HG03175 (cell line): Measurements from ENCODE around the gene PARVB.

Source experiments
- ATAC-seq: cut with Tn5 transposase; IDR thresholded peaks from one replicate; pipeline ENCODE4 v1.9.1; 2021; ENCODE audit warnings: mild to moderate bottlenecking, moderate library complexity; ENCODE audit not compliant: unreplicated experiment

PARVB gene

DNA sequence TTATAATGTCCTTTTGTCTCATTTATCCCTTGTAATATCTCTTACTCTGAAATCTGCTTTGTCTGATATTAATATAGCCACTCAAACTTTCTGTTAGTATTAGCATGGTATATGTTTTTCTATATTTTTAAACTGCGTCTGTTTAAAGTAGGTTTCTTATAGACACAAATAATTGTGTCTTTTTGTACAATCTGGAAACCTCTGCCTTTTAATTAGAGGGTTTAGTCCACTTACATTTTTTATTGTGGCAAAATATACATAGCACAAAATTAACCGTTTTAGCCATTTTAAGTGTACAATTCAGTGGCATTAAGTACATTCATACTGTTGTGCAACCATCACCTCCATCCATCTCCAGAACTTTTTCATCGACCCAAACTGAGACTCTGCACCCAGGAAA lies 185.2 kb downstream of the PARVB start:
- no peak for ATAC-seq

DNA sequence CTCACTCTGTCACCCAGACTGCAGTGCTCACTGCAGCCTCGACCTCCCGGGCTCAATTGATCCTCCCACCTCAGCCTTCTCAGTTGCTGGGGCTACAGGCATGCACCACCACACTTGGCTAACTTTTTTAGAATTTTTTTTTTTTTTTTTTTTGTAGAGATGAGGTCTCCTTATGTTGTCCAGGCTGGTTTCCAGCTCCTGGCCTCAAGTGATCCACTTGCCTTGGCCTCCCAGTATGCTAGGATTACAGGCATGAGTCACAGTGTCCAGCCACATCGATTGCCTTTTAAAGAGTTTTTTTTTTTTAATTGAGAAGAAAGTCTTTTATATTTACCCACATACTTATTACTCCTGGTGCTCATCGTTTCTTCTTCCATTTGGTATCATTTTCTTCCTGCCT lies 186.6 kb downstream of the PARVB start:
- no peak for ATAC-seq

DNA sequence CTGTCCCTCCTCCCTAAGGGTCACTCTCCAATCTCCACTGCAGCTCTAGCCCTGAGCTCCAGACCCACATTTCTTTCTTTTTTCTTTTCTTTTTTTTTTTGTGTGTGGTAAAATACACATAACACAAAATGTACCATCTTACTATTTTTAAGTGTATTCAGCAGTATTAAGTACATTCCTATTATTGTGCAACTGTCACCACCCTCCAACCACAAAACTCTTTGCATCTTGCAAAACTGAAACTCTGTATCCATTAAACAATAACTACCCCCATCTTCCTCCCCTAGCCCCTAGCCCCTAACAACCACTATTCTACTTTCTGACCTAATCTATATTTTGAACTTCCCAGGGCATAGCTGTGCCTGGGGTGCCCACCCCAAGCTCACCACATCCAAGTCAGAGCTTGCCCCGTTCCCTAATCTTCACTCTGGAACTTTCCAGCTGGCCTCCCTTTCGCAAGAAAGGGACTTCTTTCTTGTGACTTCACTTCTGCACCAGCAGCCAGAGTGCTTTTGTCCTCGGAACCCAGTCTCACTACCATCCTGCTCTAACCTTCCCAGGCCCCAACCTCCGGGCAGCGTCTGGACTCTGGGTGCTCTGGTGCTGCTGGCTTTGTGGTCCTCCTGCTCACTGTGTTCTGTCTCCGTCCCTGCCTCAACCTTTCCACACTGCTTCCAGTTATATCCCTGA lies 187.3 kb downstream of the PARVB start:
- ATAC-seq, result no peak

DNA sequence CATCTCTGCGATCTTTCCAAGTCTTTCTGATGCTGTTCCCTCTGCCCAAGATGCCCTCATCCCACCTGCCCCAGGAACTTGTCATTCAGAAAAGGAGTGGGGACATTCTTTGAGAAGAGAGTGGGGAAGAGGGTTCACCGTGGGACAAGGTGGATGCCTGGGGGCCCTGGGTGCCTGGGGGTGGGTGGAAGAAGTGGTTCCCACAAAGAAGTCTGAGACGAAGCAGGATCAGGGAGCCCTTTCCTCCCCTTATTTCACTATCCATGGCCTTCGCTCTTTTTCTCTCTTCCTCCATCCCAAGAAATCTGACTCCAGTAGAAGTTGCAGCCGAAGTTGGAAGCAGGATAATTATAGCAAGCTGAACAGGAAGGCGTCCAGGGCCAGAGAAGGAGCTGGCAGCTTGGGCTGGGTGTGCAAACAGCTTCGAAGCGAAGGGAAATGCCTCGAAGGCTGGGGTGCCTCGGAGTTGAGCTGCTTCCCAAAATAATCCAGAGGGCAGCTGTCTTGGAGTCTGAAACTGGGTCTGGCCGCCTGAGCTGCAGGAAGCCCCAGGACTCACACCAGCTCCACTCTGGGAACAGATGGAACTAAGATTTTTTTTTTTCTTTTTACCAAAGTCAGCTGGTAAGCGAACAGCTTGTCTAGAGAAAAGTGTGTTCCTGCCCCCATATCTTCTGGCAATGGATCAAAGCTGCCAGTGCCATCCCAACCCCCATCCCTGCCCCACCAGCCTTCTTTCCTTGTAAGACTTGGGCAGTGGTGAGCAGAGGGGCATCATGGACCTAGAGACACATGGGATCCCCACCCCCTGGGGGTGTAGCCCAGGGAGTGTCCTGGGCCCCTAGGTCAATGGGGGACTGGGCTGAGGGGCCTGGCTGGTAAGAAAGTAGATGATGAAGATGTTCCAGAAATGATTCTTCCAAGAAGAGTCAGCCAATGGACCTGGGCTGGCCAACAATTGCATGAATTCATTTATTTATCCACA lies 188.1 kb downstream of the PARVB start:
- no peak for ATAC-seq

DNA sequence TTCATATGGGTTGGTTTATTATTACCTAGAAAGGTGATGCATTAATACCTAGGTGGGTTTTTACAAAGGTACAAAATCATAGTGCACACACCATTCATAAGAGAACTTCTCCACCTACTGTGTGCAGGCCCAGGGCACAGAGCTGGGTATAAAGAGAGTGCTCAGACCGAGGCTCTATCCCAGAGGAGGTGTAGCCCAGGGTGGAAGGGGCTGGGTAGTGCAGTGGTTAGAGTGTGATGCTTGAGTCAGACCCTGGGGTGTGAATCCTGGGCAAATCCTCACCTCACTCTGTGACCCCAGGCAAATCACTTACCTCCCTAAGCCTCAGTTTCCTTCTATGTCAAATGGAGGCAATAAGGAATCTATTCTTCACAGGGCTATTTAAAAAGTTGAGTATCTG lies 188.8 kb downstream of the PARVB start:
- no peak for ATAC-seq

DNA sequence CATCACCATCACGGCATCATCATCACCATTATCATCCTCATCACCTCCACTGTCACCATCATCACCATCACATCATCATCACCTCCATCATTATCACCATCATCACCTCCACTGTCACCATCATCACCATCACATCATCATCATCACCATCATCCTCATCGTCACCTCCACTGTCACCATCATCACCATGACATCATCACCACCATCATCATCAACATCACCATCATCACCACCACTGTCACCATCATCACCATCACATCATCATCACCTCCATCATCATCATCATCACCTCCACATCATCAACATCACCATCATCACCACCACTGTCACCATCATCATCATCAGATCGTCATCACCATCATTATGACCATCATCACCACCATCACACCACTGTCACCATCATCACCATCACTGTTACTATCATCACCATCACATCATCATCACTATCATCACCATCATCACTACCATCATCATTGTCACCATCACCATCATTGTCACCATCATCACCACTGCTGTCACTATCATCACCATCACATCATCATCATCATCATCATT lies 189.5 kb downstream of the PARVB start:
- no peak for ATAC-seq

DNA sequence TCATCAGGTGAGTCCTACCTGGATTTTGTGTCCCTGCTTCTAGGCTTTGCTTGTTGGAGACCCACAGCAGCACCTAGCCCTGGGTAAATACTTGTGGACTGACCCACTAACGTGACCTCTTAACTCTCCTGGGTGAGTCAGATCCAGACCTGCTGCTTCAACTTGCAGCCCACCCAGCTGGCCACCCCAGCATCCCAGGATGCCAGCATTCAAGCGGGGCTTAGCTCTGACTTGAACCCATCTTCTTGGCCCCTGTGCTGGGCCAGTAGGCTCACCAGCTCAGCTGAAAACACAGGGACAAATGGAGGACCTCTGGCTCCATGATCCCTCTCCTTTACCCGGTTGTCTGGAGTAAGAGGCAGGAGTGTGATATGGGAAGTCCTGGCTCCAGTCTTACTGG lies 190.1 kb downstream of the PARVB start:
- ATAC-seq, result no peak

DNA sequence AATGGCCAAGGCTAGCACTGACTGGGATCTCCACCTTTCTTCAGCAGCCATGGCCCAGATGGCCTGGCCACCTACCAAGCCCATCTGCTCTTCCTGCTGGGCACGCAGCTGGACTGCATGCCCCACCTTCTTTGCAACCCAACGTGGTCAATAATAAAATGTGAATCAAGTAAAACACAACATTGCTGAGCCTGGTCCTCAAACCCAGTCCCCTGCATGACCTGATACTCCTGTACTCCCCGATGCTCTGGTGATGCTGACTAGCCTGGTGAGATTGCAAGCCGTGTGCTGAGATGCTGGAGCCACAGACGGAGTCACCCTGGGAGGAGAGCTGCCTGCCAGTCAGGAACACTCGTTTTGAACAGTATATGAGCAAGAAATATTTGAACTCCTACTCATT lies 190.7 kb downstream of the PARVB start:
- no peak for ATAC-seq

DNA sequence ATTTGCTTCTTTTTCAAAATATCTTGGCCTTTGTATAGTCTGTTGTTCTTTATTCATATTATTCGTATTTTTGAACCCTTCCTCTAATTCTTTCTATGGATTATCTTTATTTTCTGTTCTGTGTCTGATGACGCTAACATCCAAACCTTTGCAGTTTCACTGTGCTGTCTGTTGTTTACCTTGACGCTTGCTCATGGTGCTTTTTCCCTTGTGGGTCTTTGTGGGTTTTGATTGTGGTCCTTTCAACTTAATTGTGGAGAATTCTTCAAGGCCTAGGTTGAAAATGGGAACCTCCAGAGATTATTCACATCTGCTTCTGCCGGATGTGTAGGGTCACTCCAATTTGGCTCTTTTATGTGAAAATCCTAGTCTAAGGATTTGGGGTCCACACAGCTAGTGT lies 191.2 kb downstream of the PARVB start:
- ATAC-seq, result no peak

DNA sequence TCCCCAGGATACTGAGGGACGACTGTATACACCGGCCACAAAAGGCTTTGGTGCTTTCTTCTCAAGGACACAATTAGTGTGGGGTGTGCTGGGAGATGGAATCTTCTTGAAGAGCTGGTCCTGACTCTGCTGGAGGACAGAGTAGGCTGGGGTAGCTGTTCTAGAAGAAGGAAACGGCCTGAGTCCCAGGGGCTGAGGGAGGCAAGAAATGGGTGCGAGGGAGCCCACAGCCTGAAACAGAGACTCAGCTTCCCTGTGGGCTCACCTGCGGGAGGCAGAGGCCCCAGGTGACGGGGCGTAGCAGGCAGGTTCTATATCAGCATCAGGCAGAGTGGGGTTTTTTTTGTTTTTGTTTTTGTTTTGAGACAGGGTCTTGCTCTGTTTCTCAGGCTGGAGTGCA lies 193.2 kb downstream of the PARVB start:
- no peak for ATAC-seq

DNA sequence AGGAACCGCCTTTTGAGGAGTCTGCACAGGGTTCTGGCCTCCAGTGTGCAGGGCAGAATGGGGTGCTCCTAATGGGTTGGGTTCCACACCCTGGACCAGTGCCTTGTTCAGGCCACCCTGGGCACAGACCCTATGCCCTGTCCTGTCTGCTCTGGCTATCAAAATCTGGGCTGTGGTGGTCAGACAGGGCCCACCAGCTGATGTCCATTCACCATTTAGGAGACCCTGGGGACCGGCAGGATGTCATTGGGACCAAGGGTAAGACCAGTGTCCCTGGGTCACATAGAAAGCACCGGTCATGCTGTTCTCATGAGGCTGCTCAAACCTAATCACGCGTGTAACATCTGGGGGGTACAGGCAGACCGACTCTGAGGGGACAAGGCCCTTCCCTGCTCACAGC lies 194.0 kb downstream of the PARVB start:
- no peak for ATAC-seq

DNA sequence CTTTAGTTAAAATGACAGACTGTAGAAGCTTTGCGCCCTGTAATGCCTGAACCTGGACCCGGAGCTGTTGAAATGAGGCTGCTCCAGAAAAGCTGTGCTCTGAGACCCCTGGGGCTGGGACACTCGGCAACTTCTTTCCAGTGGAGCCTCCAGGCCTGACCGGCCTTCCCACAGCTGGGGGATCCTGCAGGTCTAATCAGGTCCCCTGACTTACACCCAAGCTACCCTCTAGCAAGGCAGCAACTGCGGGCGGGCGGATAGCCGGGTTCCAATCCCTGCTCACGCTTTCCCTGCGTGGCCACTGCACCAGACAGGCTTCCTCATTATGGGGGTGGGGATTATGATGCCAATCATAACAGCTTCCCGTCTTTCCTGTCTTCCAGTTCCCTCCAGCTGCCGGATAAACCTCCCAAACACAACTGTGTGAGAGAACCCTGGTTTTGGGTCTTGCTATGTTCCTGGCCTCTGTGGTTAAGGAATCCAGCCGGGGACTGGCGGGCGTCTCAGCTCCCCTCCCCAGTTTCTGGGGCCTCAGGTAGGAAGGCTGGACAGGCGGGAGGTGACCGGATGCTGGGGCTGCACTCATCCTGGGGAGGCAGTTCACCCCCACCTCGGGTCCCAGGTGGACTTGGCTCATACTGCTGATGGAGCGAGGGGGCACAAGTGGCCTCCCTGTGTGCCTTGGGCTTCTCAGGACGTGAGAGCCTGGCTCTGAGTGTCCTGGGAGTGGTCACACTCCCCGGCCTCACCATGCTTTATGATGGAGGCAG lies 195.2 kb downstream of the PARVB start:
- ATAC-seq, result no peak

DNA sequence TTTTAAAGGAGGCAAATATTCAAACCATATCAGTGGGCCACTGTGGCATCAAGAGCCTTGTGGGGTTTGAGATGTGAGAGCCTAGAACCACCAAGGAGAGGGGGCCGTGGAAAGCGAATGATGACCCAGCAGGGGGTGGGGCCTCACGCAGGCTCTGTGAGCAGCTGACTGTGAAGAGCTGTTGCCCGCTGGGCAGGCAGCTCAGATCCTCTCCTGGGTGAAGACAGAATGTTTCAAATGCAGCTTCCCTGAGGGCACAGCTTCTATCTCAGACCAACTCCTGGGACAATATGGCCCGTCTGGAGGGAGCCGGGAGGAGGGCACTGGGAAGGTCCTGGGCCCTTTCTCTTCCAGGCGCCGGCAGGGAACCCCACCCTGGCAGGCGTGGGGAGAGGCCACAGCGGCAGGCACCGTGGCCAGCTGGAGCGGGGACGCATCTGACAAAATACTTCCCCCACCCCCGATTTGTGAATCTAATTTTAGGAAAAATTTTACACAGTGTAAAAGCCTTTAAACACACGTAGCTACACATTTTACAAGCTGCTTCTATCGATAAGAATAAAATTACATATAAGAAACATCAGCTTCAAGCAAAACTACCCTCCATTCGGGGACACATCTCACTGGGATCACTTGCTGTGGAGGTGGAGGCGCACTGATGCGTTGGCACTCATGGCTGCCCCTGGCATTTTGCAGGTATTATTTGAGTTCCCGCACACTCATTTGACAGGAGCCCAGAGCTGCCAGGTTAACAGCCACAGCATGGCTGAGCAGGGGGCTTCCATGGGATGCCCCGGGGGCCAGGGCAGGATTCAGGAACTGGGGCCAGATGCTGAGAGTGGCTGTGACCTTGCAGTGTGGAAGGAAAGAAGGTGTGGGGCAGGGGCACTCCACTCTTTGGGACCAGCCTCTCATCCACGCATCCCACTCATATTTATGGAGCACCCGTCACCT lies 196.9 kb downstream of the PARVB start:
- no peak for ATAC-seq

DNA sequence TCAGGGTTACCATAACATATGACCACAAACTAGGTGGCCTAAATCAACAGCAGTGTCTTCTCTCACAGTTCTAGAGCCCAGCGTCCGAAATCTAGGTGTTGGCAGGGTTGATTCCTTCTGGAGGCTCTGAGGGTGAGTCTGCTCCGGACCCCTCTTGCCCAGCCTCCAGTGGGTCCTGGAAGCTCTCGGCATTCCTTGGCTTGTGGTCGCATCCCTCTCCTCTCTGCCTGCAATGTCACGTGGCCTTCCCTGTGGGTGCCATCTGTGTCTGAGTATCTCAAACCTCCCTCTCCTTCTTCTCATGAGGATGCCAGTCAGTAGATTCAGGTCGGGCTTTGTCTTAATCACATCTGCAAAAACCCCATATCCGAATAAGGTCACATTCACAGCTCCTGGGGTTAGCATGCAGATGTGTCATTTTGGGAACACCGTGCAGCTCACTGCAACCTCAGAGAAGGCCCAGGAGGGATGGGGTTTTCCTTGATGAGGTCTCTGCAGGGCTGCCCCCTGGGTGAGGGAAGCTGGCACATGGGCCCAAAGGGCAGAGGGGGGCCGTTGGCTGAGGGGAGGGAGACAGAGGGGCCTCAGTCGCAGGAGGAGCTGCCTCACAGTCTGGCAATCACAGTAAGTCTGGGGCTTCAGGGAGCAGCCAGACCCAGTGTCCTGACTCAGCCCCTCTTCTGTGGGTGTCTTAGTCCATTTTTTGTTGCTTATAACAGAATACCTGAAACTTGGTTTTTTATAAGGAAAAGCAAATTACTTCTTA lies 197.8 kb downstream of the PARVB start:
- ATAC-seq, result no peak
